H1 (cell line): ENCODE measurements around the gene ERAP2. TPM values are rescaled to one million over a fixed set of nuclear protein-coding genes. Genes with fewer than 3 reads are reported as not detected.

ENCODE experiments used
- ATF3 ChIP-seq: IDR thresholded peaks from 2 replicates; pipeline ENCODE4 v1.6.1; 2011; ENCODE audit warnings: low read depth, mild to moderate bottlenecking, low read length; ENCODE audit not compliant: insufficient read depth
- CHD2 ChIP-seq: IDR thresholded peaks from 2 replicates; pipeline ENCODE4 v1.6.1; 2012; ENCODE audit warnings: low read length, improper control_type of control experiment
- CHD7 ChIP-seq: fragments of 300-600 bp; sonication (generic); IDR thresholded peaks from 2 replicates; pipeline ENCODE4 v1.7.1; 2012; ENCODE audit warnings: low read length, moderate library complexity, mild to moderate bottlenecking, inconsistent platforms; ENCODE audit not compliant: insufficient replicate concordance
- MAFK ChIP-seq: IDR thresholded peaks from 2 replicates; pipeline ENCODE4 v1.6.1; 2012; ENCODE audit warnings: low read depth, mild to moderate bottlenecking, improper control_type of control experiment, low read length
- polyA plus RNA-seq, 7 experiments: library from polyadenylated mRNA; depleted of rRNA in 3 of 7; stranded (reverse) in 5 of 7; unstranded in 2 of 7; fragments of >200 nt in 5 of 7; fragments of 200-250 nt in 2 of 7; gene quantifications; 1 replicate in 5 of 7; 2 replicates in 1 of 7; 4 replicates in 1 of 7; pipeline versions ENCODE4 v1.2.1 to v1.2.3, GENCODE V29; 2011 to 2013; ENCODE audit warnings: missing spikeins in 2 of 7, mixed read lengths in 2 of 7
- total RNA-seq: library from RNA; stranded (reverse); fragmentation: NEBNext Ultra II Directional; extraction: Animal tissue kit (Norgen Biotek cat#: 25700); gene quantifications from 2 replicates; pipeline ENCODE4 v1.2.1, GENCODE V29; 2021

The ERAP2 gene
- total and polyA plus RNA-seq, 2 of the 8 experiments (the other 6 are each of a cell fraction or from before 2014, with no cell fraction given): 0.14 TPM; not detected in 1

GRCh38 chr5:96967400-96967799 lies 91.1 kb downstream of the ERAP2 start (continued):
- TF ChIP-seq CHD7 (no peak), ATF3 (no peak), MAFK (no peak), CHD2 (no peak)
